Activated naive CD8-positive, alpha-beta T cell treated with anti-CD3 and anti-CD28 coated beads, Interleukin-2, amount 50 U/mL, for 24 hours (primary cell): Measurements from ENCODE around the gene CTSW.
A peak's percentile ranks its signal among the peaks of the same experiment; 100 is the strongest.
"Not testable (repeated sequence)": the region's sequence is repeated elsewhere in the genome, so short reads cannot be mapped to it uniquely, and the experiment has no call there.

Experiments
- ATAC-seq: fragments of 150-1000 bp; cut with Tn5 transposase; one replicate; pipeline ENCODE4 v1.10.0; 2021
- DNase-seq: peaks from one replicate; pipeline ENCODE4 v3.0.0; 2021
- H3K27ac Mint-ChIP-seq: one replicate; pipeline ENCODE4 v1.8.0; 2021; ENCODE audit warnings: mild to moderate bottlenecking, mixed read lengths
- H3K27me3 Mint-ChIP-seq: one replicate; pipeline ENCODE4 v1.8.0; 2021; ENCODE audit warnings: mixed read lengths
- H3K36me3 Mint-ChIP-seq: one replicate; pipeline ENCODE4 v1.8.0; 2021; ENCODE audit warnings: low read depth, mixed read lengths
- H3K4me1 Mint-ChIP-seq: one replicate; pipeline ENCODE4 v1.8.0; 2021; ENCODE audit warnings: mixed read lengths
- H3K4me3 Mint-ChIP-seq: one replicate; pipeline ENCODE4 v1.8.0; 2021; ENCODE audit warnings: mild to moderate bottlenecking, moderate library complexity, mixed read lengths
- H3K9me3 Mint-ChIP-seq: one replicate; pipeline ENCODE4 v1.8.0; 2021; ENCODE audit warnings: mixed read lengths

Gene CTSW

GRCh38 chr11:65879617-65880016, at the start of gene CTSW:
TSS of gene CTSW (plus strand) at chr11:65879837. CDS start at chr11:65879855, 18 bp downstream.
- no peaks in the 10 kb centered on the region for H3K9me3 Mint-ChIP-seq
- DNase-seq (peak; percentile 67), ATAC-seq (peak; percentile 71)
- H3K4me3 Mint-ChIP-seq: peak within 1 kb of the TSS; percentile 77
- peaks cover 11% of the 10 kb centered on the region for H3K36me3 Mint-ChIP-seq
- no peaks in the 10 kb centered on the region for H3K27me3 Mint-ChIP-seq
- peak within 1 kb of the TSS; percentile 81 for H3K27ac Mint-ChIP-seq
- peaks cover 58% of the 10 kb centered on the region for H3K4me1 Mint-ChIP-seq

DNA sequence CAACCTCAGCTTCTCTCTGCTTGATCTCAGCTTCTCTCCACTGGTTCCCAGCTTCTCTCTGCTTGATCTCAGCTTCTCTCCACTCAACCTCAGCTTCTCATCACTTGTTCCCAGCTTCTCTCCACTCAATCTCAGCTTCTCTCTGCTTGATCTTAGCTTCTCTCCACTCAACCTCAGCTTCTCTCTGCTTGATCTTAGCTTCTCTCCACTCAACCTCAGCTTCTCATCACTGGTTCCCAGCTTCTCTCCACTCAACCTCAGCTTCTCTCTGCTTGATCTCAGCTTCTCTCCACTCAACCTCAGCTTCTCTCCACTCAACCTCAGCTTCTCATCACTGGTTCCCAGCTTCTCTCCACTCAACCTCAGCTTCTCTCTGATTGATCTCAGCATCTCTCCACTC, 47.4 kb upstream of the CTSW start:
- H3K36me3 Mint-ChIP-seq, DNase-seq, H3K27me3 Mint-ChIP-seq, H3K4me3 Mint-ChIP-seq, H3K9me3 Mint-ChIP-seq, ATAC-seq: not testable (repeated sequence)
- Mint-ChIP-seq H3K27ac (peak overlapping the region; percentile 70), H3K4me1 (peaks cover 34% of the 10 kb centered on the region)

DNA sequence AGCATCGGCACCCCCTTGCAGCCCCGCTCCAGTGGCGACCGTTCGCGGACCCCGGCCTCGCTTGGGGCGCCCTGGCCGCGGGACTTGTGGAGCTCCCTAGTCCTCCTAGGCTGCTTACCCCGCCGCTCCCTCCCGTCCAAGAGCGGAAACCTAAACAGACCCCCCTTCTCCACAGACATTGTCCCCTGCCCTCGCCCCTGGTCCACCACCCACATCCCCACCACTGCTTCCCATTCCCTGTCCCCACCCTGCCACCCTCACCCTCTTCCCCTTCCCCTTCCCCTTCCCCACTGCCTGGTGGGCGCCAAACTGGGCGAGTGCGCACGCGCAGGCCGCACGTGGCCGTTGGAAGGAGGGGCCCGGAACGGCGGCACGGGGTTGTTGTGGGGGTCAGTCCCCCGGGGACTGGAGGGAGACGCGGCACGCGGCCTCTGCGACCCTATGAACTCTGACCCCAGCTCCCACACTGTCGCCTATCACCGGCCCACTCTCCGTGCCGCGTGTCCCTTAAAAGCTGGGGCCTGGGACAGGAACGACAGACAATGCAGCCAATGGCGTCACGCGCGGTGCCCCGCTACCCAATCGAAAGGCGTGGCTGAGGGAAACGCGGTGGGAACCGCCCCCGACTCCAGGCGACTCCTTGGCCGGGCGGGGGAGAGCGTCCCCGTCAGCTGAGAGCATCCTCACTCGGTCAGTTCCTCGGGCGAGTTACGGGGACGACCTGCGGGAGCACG, 46.2 kb upstream of the CTSW start, which contains the start of gene SNX32:
SNX32 (plus strand) TSS at position 667 of the 734 bp plus-strand sequence. CDS start 103 bp downstream, outside the sequence.
- H3K4me3 Mint-ChIP-seq: no peak within 1 kb of the TSS
- H3K4me1 Mint-ChIP-seq: peaks cover 24% of the 10 kb centered on the region
- peaks cover 3% of the 10 kb centered on the region for H3K27me3 Mint-ChIP-seq
- ATAC-seq (peak; percentile 99), DNase-seq (peak; percentile 95)
- peaks cover 3% of the 10 kb centered on the region for H3K36me3 Mint-ChIP-seq
- H3K9me3 Mint-ChIP-seq: no peaks in the 10 kb centered on the region
- no peak within 1 kb of the TSS for H3K27ac Mint-ChIP-seq

DNA sequence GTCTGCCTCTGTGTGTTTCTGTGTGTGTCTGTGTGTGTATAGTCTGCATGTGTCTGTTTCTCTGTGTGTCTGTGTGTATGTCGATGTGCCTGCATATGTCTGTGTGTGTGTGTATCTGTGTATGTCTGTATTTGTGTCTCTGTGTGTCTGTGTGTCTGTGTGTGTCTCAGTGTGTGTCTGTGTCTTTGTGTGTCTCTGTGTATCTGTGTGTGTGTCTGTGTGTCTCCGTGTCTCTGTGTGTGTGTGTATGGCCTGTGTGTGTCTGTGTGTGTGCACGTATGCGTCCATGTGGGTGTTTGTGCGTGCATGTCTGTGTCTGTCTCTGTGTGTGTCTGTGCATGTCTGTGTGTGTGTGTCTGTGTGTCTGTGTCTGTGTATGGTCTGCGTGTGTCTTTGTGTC, 45.4 kb upstream of the CTSW start:
- H3K4me3 Mint-ChIP-seq: no peak overlapping the region
- H3K4me1 Mint-ChIP-seq: peaks cover 22% of the 10 kb centered on the region
- H3K27ac Mint-ChIP-seq: no peak overlapping the region
- DNase-seq (no peak), ATAC-seq (no peak)
- H3K9me3 Mint-ChIP-seq: no peaks in the 10 kb centered on the region
- H3K27me3 Mint-ChIP-seq: peaks cover 2% of the 10 kb centered on the region
- peaks cover 3% of the 10 kb centered on the region for H3K36me3 Mint-ChIP-seq

GRCh38 chr11:65842144-65842543, 37.5 kb upstream of the CTSW start:
- no peak for DNase-seq

DNA sequence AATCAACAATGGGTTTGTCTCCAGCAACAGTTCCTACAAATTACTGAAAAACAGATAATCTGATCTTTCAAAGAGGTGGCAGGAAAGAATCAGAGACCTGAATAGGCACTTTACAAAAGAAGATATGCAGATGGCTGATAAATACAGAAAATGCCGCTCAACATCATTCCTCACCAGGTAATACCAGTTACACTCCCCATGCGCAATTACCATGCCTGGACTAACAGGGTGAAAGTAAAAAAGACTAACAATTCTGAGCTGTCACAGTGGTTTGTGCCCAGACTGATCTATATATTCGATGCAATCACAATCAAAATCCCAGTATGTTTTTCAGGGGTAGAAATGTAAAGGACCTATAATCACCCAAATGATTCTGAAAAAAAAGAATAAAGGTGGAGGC, 35.8 kb upstream of the CTSW start:
- no peaks in the 10 kb centered on the region for H3K27me3 Mint-ChIP-seq
- no peak overlapping the region for H3K4me3 Mint-ChIP-seq
- no peaks in the 10 kb centered on the region for H3K36me3 Mint-ChIP-seq
- H3K4me1 Mint-ChIP-seq: no peaks in the 10 kb centered on the region
- no peaks in the 10 kb centered on the region for H3K9me3 Mint-ChIP-seq
- ATAC-seq (no peak), DNase-seq (no peak)
- H3K27ac Mint-ChIP-seq: no peak overlapping the region

More at GRCh38 chr11:65842144-65842543, 37.5 kb upstream of the CTSW start:
- ATAC-seq: no peak
- no peaks in the 10 kb centered on the region for H3K4me1 Mint-ChIP-seq
- H3K9me3 Mint-ChIP-seq: no peaks in the 10 kb centered on the region
- no peaks in the 10 kb centered on the region for H3K27me3 Mint-ChIP-seq
- no peak overlapping the region for H3K4me3 Mint-ChIP-seq
- H3K36me3 Mint-ChIP-seq: no peaks in the 10 kb centered on the region
- H3K27ac Mint-ChIP-seq: no peak overlapping the region

DNA sequence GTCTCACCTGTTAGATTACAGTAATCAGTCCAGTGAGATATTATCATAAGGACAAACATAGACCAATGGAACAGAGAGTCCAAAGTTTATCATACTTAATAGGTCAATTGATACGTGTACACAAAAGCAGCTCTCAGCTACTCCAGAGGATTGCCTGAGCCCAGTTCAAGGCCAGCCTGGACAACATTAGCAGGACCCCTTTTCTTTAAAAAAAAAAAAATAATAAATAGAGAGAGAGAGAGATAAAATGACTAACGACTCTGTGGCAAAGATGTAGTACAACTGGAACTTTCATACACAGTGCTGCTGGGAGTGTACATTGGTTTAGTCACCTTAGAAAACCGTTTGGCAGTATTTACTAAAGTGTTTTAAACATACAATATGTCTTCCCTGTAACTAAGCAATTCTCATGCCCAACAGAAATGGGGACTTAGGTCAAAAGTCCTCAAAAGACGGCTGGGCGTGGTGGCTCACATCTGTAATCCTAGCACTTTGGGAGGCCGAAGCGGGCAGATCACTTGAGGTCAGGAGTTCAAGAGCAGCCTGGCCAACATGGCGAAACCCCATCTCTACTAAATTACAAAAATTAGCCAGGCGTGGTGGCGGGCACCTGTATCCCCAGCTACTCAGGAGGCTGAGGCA, 35.3 kb upstream of the CTSW start:
- Mint-ChIP-seq H3K9me3 (no peaks in the 10 kb centered on the region), H3K27ac (no peak overlapping the region), H3K27me3 (no peaks in the 10 kb centered on the region), H3K4me1 (no peaks in the 10 kb centered on the region), H3K4me3 (no peak overlapping the region), H3K36me3 (no peaks in the 10 kb centered on the region)
- DNase-seq (no peak), ATAC-seq (no peak)

- DNase-seq (no peak), ATAC-seq (no peak)
- Mint-ChIP-seq H3K27me3 (no peaks in the 10 kb centered on the region), H3K27ac (no peak overlapping the region), H3K4me1 (no peaks in the 10 kb centered on the region), H3K36me3 (peaks cover 13% of the 10 kb centered on the region), H3K9me3 (peaks cover 4% of the 10 kb centered on the region), H3K4me3 (no peak overlapping the region)
Measured at GRCh38 chr11:65847746-65848145, 31.9 kb upstream of the CTSW start.

- not testable (repeated sequence) for H3K9me3 Mint-ChIP-seq, H3K4me1 Mint-ChIP-seq, DNase-seq, H3K27me3 Mint-ChIP-seq, ATAC-seq, H3K4me3 Mint-ChIP-seq, H3K27ac Mint-ChIP-seq
- peaks cover 21% of the 10 kb centered on the region for H3K36me3 Mint-ChIP-seq
Measured at GRCh38 chr11:65848693-65849092, 30.9 kb upstream of the CTSW start.

GRCh38 chr11:65849366-65849765, 30.3 kb upstream of the CTSW start:
- ATAC-seq: no peak

DNA sequence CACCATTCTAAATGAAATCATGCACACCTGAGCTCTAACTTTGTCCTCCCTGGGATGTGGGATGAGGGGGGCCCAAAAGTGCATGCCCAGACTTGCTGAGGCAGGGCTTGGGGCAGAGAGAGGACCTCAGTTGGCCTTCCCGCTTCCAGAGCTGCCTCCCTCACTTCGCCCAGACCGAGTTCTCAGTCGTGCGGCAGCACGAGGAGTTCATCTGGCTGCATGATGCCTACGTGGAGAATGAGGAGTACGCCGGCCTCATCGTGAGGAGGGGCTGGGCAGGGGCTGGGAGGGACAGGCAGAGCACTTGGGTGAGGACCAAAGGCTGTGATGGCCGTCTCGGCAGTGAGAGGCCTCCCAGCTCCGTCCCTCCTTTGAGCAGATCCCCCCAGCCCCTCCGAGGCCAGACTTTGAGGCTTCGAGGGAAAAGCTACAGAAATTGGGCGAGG, 29.8 kb upstream of the CTSW start:
- Mint-ChIP-seq H3K9me3 (peaks cover 4% of the 10 kb centered on the region), H3K4me3 (no peak overlapping the region), H3K4me1 (peaks cover 7% of the 10 kb centered on the region), H3K27ac (no peak overlapping the region), H3K27me3 (no peaks in the 10 kb centered on the region), H3K36me3 (peaks cover 32% of the 10 kb centered on the region)
- DNase-seq: no peak
- ATAC-seq: no peak

More at GRCh38 chr11:65849366-65849765, 30.3 kb upstream of the CTSW start:
- no peaks in the 10 kb centered on the region for H3K27me3 Mint-ChIP-seq
- DNase-seq: no peak
- H3K9me3 Mint-ChIP-seq: peaks cover 4% of the 10 kb centered on the region
- no peak overlapping the region for H3K27ac Mint-ChIP-seq
- H3K4me1 Mint-ChIP-seq: peaks cover 3% of the 10 kb centered on the region
- H3K4me3 Mint-ChIP-seq: no peak overlapping the region
- peaks cover 27% of the 10 kb centered on the region for H3K36me3 Mint-ChIP-seq

- H3K9me3 Mint-ChIP-seq: peaks cover 4% of the 10 kb centered on the region
- no peak for DNase-seq
- H3K4me3 Mint-ChIP-seq: no peak overlapping the region
- ATAC-seq: no peak
- H3K27ac Mint-ChIP-seq: no peak overlapping the region
- H3K36me3 Mint-ChIP-seq: peaks cover 37% of the 10 kb centered on the region
- no peaks in the 10 kb centered on the region for H3K27me3 Mint-ChIP-seq
- peaks cover 11% of the 10 kb centered on the region for H3K4me1 Mint-ChIP-seq
Measured at GRCh38 chr11:65850217-65851082, 29.2 kb upstream of the CTSW start.

- Mint-ChIP-seq H3K36me3 (peaks cover 44% of the 10 kb centered on the region), H3K27ac (no peak overlapping the region), H3K4me3 (no peak overlapping the region), H3K27me3 (no peaks in the 10 kb centered on the region), H3K4me1 (peaks cover 18% of the 10 kb centered on the region), H3K9me3 (peaks cover 4% of the 10 kb centered on the region)
- ATAC-seq: peak; percentile 38
- no peak for DNase-seq
Measured at GRCh38 chr11:65851083-65851579, 28.5 kb upstream of the CTSW start.

- Mint-ChIP-seq H3K4me1 (peaks cover 26% of the 10 kb centered on the region), H3K4me3 (no peak overlapping the region), H3K9me3 (peaks cover 4% of the 10 kb centered on the region), H3K27me3 (no peaks in the 10 kb centered on the region), H3K36me3 (peaks cover 52% of the 10 kb centered on the region), H3K27ac (peak overlapping the region; percentile 12)
- DNase-seq (no peak), ATAC-seq (no peak)
Measured at GRCh38 chr11:65851811-65852507, 27.7 kb upstream of the CTSW start.
